Memory B cell (primary cell): ENCODE data around the gene ALDH3B1.

Experiments used
- ATAC-seq: fragments of 150-1000 bp; cut with Tn5 transposase; 2 replicates; pipeline ENCODE4 v1.10.0; 2021; ENCODE audit warnings: low read depth, mild to moderate bottlenecking, moderate library complexity
- DNase-seq, 2 donors: peaks; one replicate each; pipeline ENCODE4 v3.0.0; 2022; ENCODE audit warnings: low spot score in 2 of 2
- H3K27ac Mint-ChIP-seq: one replicate; pipeline ENCODE4 v1.8.0; 2022; ENCODE audit warnings: mild to moderate bottlenecking, moderate library complexity, mixed read lengths
- H3K27me3 Mint-ChIP-seq: one replicate; pipeline ENCODE4 v1.8.0; 2022; ENCODE audit warnings: mixed read lengths
- H3K36me3 Mint-ChIP-seq: one replicate; pipeline ENCODE4 v1.8.0; 2022; ENCODE audit warnings: mild to moderate bottlenecking, mixed read lengths
- H3K4me1 Mint-ChIP-seq: one replicate; pipeline ENCODE4 v1.8.0; 2022; ENCODE audit warnings: mixed read lengths
- H3K4me3 Mint-ChIP-seq: one replicate; pipeline ENCODE4 v1.8.0; 2022; ENCODE audit warnings: mild to moderate bottlenecking, moderate library complexity, mixed read lengths
- H3K9me3 Mint-ChIP-seq: one replicate; pipeline ENCODE4 v1.8.0; 2022; ENCODE audit warnings: mixed read lengths

ALDH3B1 gene

DNA sequence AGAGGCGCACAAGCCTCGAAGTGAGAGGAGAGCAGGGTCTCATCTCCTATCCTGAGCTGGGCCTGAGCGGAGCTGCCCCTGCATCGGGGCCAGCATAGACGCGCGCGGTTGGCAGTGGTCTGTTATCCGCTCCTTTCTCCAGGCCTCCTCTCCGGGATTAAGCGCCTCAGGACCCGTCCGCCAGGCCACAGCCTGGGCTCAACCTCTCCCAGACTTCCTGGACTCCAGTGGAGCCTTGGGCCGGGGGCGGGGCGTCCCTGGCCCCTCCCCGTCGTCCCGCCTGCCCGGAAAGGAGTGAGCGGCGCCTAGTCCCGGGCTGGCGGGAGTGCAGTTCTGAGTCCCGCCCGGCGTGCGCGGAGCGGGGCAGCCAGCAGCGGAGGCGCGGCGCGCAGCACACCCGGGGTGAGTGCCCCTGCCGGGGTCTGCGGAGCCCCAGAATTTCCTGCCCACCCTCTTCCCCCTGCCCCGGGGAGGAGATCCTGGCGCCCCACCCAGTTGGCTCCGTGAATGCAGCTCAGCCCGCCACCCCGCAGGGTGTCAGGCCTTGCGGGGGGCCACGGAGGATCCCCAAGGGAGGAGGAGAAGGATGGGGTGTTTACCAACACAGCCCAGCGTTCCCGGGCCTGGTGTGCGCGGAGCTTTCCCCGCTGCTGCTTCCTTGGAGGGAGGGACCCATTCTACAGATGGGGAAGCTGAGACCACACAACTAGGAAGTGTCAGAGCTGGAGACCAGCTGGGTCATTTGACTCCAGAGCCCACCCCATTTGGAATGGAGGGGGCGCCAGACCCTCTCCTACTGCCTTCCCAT lies 28.8 kb downstream of the ALDH3B1 start, which contains the start of gene TCIRG1:
Gene TCIRG1, plus strand, starts transcription at position 308 of the 808 bp plus-strand sequence. CDS start 2,247 bp downstream, outside the sequence.
- Mint-ChIP-seq H3K27ac (peak within 1 kb of the TSS; percentile 95), H3K27me3 (no peaks in the 10 kb centered on the region), H3K9me3 (no peaks in the 10 kb centered on the region), H3K4me3 (peak within 1 kb of the TSS; percentile 96), H3K4me1 (peaks cover 19% of the 10 kb centered on the region), H3K36me3 (peaks cover 4% of the 10 kb centered on the region)
- ATAC-seq = peak; percentile 31
- peak in 1 of 2 donors; percentile 45 for DNase-seq

DNA sequence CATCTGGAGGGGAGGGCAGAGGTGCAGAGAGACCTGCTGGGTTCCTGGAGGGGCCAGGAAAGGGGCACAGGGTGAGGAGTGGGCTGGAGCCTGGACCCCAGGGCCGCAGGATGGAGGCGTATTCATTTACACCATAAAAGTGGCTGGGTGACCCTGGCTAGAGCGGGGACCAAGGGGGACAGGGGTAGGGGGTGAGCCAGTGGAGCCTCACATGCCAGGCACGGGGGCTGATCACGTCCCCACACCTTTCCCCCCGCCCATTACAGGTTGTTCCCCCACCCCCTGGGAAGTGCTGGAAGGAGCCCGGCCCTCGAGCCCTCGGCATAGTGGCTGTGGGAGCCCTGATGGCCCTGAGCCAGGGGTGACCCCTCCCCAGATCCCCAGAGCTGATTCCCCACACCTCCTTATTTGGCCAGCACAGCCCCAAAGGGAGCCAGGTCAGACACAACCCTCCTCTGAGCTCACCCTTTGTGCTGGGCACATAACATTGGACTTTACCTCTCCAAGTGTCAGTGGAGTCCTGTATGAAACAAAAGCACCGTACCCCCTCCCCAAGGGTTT lies 29.5 kb downstream of the ALDH3B1 start:
- Mint-ChIP-seq H3K4me1 (peaks cover 19% of the 10 kb centered on the region), H3K36me3 (peaks cover 5% of the 10 kb centered on the region), H3K9me3 (no peaks in the 10 kb centered on the region), H3K27ac (peak overlapping the region; percentile 95), H3K4me3 (peak overlapping the region; percentile 96), H3K27me3 (no peaks in the 10 kb centered on the region)
- ATAC-seq (no peak), DNase-seq (no peak)

DNA sequence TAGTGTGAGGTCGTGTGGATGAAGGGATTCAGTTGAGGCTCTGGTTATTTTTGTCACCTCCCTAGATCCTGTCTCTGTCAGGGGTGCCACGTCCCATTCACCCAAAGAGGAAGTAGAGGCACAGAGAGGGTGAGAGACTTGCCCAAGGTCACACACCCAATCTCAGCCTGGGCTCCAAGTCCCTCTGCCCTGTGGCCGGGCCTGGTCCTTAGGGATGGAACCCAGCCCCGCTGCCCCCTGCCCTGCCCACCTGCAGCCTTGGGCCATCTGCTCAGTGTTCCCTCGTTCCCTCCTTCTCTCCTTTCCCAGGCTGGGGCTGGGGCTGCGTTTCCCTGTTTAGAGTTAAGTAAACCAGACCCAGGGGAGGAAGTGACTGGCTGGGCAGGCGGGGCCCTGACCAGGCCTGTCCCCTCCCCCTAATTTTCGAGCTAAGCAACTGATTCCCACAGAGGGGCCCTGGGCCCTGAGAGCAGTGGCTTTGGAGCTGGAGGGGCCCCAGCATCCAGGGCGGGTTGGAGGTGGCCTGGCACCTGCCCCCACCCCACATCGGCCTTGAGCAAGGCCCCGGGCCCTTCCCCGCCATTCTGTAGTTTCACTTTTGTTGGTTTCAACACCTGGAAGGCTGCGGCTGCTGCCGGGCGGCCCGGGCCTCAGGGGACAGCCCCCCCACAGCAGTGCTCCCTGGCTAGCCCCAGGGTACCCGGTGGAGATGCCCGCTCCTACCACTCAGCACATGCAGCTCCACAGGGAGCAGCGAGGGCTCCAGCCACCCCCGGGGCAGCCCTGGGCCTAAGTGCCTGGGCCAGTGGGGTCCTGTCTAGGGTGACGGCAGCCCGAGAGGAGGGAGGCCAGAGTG lies 30.2 kb downstream of the ALDH3B1 start:
- H3K4me1 Mint-ChIP-seq = peaks cover 19% of the 10 kb centered on the region
- H3K27me3 Mint-ChIP-seq = no peaks in the 10 kb centered on the region
- DNase-seq (peak; percentile 69 to 70), ATAC-seq (peak; percentile 88)
- peak overlapping the region; percentile 96 for H3K4me3 Mint-ChIP-seq
- H3K9me3 Mint-ChIP-seq = no peaks in the 10 kb centered on the region
- peaks cover 5% of the 10 kb centered on the region for H3K36me3 Mint-ChIP-seq
- peak overlapping the region; percentile 95 for H3K27ac Mint-ChIP-seq

DNA sequence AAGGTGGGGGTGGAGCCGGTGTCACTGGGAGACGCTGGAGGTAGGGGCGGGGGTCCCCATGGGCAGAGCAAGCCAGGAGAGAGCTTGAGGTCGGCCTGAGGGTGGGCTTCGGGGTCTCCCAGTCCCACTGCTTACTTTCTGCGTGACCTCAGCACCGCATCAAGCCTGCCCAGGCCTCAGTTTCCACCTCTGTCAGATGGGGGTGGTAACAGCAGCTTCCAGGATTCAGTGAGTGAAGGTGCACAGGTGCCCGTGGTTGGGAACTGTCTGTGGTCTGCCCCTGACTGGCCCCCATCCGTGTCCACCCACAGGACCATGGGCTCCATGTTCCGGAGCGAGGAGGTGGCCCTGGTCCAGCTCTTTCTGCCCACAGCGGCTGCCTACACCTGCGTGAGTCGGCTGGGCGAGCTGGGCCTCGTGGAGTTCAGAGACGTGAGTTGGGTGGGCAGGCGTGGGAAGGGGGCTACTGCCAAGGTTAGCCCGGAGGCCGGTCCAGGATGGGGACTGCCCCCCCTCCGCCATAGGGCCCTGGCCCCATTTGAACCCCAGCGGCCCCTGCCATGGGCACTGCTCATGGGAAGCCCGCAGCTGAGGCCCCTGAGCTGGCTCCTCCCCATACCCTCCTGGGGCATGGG lies 30.9 kb downstream of the ALDH3B1 start:
- no peaks in the 10 kb centered on the region for H3K9me3 Mint-ChIP-seq
- no peak for ATAC-seq
- peak overlapping the region; percentile 96 for H3K4me3 Mint-ChIP-seq
- peak overlapping the region; percentile 95 for H3K27ac Mint-ChIP-seq
- no peaks in the 10 kb centered on the region for H3K27me3 Mint-ChIP-seq
- H3K4me1 Mint-ChIP-seq = peaks cover 19% of the 10 kb centered on the region
- H3K36me3 Mint-ChIP-seq = peaks cover 5% of the 10 kb centered on the region
- no peak for DNase-seq

DNA sequence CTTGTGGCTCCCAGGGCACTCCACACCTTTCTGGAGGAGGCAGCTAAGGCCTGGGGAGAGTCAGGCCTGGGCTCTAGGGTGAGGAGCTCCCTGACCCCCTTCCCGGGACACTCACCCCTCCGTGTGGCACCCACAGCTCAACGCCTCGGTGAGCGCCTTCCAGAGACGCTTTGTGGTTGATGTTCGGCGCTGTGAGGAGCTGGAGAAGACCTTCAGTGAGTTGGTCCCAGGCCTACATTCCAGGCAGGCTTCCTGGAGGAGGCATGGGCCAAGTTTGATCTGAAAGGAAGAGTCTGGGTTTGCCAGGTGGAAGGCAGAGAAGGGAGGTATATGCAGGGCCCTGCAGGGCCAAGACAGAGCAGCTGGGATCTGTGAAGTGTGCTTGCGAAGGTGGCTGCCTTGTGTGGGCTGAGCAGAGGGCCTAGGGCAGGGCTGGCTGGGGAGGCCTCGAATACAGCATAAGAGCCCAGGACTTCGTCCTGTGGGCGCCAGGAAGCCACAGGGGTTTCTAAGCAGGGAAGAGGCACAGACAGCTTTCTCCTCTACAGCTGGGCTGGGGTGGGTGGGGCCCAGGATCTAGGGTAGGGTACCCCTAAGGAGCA lies 31.6 kb downstream of the ALDH3B1 start:
- DNase-seq = no peak
- H3K36me3 Mint-ChIP-seq = peaks cover 6% of the 10 kb centered on the region
- no peaks in the 10 kb centered on the region for H3K27me3 Mint-ChIP-seq
- ATAC-seq = no peak
- peak overlapping the region; percentile 73 for H3K27ac Mint-ChIP-seq
- H3K4me3 Mint-ChIP-seq = peak overlapping the region; percentile 38
- H3K4me1 Mint-ChIP-seq = peaks cover 19% of the 10 kb centered on the region
- no peaks in the 10 kb centered on the region for H3K9me3 Mint-ChIP-seq

DNA sequence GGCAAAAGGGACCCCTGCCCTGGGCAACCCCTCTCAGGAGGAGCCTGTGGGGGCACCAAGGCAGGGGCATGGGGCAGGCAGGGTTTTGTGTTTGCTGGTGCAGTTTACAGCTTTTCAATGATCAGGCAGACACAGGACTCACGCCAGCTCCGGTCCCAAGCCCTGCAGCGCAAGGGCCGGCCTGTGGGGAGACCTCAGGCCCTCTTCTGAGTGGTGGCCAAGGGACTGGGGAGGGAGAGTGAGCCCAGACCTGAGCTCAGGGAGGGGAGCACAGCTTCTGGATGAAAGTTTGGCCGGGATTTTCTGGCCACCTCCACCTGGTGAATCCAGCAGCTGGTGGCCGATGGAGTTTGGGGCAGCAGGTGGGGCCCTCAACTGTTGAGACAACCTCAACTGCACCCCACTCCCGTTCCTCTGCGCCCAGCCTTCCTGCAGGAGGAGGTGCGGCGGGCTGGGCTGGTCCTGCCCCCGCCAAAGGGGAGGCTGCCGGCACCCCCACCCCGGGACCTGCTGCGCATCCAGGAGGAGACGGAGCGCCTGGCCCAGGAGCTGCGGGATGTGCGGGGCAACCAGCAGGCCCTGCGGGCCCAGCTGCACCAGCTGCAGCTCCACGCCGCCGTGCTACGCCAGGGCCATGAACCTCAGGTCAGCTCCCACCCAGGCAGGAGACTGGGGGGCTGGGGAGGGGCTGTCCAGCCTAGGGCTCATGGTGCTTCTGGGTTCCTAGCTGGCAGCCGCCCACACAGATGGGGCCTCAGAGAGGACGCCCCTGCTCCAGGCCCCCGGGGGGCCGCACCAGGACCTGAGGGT lies 32.3 kb downstream of the ALDH3B1 start:
- Mint-ChIP-seq H3K4me1 (peaks cover 14% of the 10 kb centered on the region), H3K4me3 (no peak overlapping the region), H3K27ac (no peak overlapping the region), H3K36me3 (peaks cover 7% of the 10 kb centered on the region), H3K9me3 (no peaks in the 10 kb centered on the region), H3K27me3 (no peaks in the 10 kb centered on the region)
- no peak for ATAC-seq
- no peak for DNase-seq

DNA sequence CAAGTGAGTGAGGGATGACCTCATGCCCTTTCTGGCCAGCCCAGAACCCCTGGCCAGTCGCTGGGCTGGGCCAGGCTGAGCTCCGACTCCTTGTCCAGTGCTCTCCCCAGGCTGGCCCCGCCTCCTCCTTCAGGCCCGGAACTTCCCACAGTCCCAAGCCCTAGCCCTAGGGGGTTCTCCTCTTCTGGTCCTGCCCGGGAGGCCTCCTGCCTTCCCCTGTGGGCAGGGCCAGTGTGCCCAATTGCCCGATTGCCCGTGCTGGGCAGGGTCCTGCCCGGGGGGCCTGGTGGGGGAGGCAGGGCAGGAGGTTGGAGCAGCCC lies 32.9 kb downstream of the ALDH3B1 start:
- peaks cover 7% of the 10 kb centered on the region for H3K36me3 Mint-ChIP-seq
- H3K4me1 Mint-ChIP-seq = peaks cover 14% of the 10 kb centered on the region
- H3K27ac Mint-ChIP-seq = no peak overlapping the region
- no peak for ATAC-seq
- no peaks in the 10 kb centered on the region for H3K27me3 Mint-ChIP-seq
- DNase-seq = no peak
- H3K4me3 Mint-ChIP-seq = no peak overlapping the region
- H3K9me3 Mint-ChIP-seq = no peaks in the 10 kb centered on the region

DNA sequence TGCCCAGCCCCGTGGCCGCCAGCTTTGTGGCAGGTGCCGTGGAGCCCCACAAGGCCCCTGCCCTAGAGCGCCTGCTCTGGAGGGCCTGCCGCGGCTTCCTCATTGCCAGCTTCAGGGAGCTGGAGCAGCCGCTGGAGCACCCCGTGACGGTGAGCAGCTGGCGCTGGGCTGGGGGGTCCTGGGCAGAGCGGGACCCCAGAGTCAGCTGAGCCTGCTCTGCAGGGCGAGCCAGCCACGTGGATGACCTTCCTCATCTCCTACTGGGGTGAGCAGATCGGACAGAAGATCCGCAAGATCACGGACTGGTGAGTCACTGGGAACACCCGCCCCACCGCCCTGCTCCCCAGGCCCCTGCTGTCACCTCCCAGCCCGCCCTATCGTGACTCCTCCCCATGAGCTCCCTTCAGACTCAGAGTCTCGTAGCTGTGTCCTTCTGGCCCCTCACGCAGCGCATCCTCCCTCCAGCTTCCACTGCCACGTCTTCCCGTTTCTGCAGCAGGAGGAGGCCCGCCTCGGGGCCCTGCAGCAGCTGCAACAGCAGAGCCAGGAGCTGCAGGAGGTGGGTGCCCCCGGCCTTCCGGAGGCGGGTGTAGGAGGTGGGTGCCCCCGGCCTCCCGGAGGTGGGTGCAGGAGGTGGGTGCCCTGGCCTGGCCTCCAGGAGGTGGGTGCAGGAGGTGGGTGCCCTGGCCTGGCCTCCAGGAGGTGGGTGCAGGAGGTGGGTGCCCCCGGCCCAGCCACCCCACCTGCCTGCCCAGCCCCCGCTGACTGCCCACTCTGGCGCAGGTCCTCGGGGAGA lies 33.4 kb downstream of the ALDH3B1 start:
- ATAC-seq = no peak
- DNase-seq = no peak
- H3K36me3 Mint-ChIP-seq = peaks cover 8% of the 10 kb centered on the region
- no peaks in the 10 kb centered on the region for H3K9me3 Mint-ChIP-seq
- H3K27ac Mint-ChIP-seq = no peak overlapping the region
- H3K4me1 Mint-ChIP-seq = peaks cover 14% of the 10 kb centered on the region
- H3K4me3 Mint-ChIP-seq = no peak overlapping the region
- H3K27me3 Mint-ChIP-seq = no peaks in the 10 kb centered on the region

DNA sequence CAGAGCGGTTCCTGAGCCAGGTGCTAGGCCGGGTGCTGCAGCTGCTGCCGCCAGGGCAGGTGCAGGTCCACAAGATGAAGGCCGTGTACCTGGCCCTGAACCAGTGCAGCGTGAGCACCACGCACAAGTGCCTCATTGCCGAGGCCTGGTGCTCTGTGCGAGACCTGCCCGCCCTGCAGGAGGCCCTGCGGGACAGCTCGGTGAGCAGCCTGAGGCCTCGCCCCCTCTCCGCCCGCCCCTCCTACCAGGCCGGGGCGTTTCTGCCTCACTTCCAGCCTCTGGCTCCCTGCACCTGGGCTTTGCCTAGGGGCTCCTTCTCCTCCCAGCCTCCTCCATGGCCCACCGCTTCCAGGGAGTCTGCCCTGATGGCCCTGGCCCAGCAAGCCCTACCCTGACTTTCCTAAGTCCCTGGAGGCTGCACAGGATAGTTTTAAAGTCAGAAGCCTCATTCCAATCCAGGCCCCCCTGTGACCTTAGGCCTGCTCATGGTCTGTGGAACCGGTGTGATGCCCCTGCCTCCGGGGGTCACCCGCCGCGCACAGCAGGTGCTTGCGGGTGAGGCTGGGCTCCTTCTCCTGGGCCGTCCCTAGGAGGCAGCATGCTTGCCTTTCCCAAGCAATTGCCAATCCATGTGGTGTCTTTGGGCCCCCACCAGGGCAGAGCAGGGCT lies 34.2 kb downstream of the ALDH3B1 start:
- peaks cover 13% of the 10 kb centered on the region for H3K4me1 Mint-ChIP-seq
- peaks cover 8% of the 10 kb centered on the region for H3K36me3 Mint-ChIP-seq
- no peak overlapping the region for H3K27ac Mint-ChIP-seq
- DNase-seq (no peak), ATAC-seq (no peak)
- no peaks in the 10 kb centered on the region for H3K27me3 Mint-ChIP-seq
- H3K9me3 Mint-ChIP-seq = no peaks in the 10 kb centered on the region
- no peak overlapping the region for H3K4me3 Mint-ChIP-seq

DNA sequence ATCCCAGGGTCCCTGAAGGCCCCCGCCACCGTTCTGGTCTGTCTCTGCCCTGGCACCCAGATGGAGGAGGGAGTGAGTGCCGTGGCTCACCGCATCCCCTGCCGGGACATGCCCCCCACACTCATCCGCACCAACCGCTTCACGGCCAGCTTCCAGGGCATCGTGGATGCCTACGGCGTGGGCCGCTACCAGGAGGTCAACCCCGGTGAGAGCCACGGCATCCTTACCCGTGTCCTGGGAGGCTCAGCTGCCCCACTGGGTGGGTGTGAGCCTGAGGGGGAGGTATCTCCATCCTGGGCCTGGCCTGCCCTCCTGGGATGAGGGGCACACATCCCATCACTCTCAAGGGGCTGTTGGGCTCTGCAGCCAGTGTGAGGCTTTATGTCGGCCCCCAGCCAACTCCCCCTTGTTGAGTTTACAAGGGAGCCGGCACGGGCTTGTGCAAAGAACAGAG lies 34.8 kb downstream of the ALDH3B1 start:
- Mint-ChIP-seq H3K27ac (no peak overlapping the region), H3K4me1 (peaks cover 9% of the 10 kb centered on the region), H3K27me3 (no peaks in the 10 kb centered on the region), H3K9me3 (no peaks in the 10 kb centered on the region), H3K4me3 (no peak overlapping the region), H3K36me3 (peaks cover 8% of the 10 kb centered on the region)
- DNase-seq (no peak), ATAC-seq (no peak)

DNA sequence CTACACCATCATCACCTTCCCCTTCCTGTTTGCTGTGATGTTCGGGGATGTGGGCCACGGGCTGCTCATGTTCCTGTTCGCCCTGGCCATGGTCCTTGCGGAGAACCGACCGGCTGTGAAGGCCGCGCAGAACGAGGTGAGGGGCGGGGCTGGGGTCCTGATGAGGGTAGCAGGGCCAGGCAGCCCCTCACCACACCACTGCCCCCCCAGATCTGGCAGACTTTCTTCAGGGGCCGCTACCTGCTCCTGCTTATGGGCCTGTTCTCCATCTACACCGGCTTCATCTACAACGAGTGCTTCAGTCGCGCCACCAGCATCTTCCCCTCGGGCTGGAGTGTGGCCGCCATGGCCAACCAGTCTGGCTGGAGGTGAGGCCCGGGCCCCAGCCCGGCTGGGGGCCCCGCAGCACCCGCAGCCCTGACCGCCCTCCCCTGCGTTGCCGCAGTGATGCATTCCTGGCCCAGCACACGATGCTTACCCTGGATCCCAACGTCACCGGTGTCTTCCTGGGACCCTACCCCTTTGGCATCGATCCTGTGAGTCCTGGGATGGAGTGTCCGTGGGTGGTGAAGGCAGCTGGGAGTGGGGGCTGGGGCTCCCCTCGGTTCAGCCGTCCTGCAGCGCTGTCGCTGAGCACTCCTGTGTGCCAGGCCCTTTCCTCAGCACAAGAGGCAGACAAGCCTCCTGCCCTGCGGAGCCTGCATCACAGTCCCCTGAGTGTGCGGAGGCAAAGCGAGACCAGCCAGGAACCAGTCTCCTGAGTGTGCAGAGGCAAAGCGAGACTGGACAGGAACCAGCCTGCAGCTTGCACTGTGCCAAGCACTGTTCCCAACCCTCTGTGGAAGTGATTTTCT lies 37.5 kb downstream of the ALDH3B1 start:
- Mint-ChIP-seq H3K9me3 (no peaks in the 10 kb centered on the region), H3K27ac (no peak overlapping the region), H3K36me3 (peaks cover 11% of the 10 kb centered on the region), H3K4me1 (no peaks in the 10 kb centered on the region), H3K4me3 (no peak overlapping the region), H3K27me3 (no peaks in the 10 kb centered on the region)
- DNase-seq (no peak), ATAC-seq (no peak)
